SK-N-SH (cell line): Measurements from ENCODE around the gene SRRM4. TPM values are rescaled to one million over a fixed set of nuclear protein-coding genes. Genes with fewer than 3 reads are reported as not detected.

ENCODE experiments used
- CTCF ChIA-PET: fragments of 300-600, 350-600 bp; formaldehyde crosslinking; extraction: SDS; loops from one replicate; lab custom pipeline; 2021; lab: Yijun Ruan, JAX
- POLR2A ChIA-PET: fragments of 350-600 bp; sonication (Branson Sonifier 250); formaldehyde crosslinking; extraction: SDS; loops from one replicate; lab custom pipeline; 2020; ENCODE audit warnings: antibody characterized with exemption, inconsistent platforms; lab: Yijun Ruan, JAX
- DNase-seq: peaks from one replicate; pipeline ENCODE4 v3.0.0; 2012
- H2AFZ ChIP-seq: fragments of 200-600 bp; sonication (generic); 2 replicates; pipeline ENCODE4 v1.8.1; 2016; ENCODE audit warnings: antibody characterized with exemption, mild to moderate bottlenecking, low read depth
- H3F3A ChIP-seq: fragments of 200-600 bp; sonication (generic); replicated peaks from 2 replicates; pipeline ENCODE3; 2016; ENCODE audit warnings: antibody characterized with exemption, mild to moderate bottlenecking; ENCODE audit not compliant: insufficient read depth
- H3K27ac ChIP-seq, 2 experiments: fragments of 200-500 bp in 1 of 2; fragments of 200-600 bp in 1 of 2; sonication (Bioruptor generic) in 1 of 2; sonication (generic), shearing (Covaris generic) in 1 of 2; 2 replicates each; pipeline versions ENCODE4 v1.5.1 to v1.6.1; 2014 to 2016; ENCODE audit warnings: low read depth in 2 of 2, inconsistent platforms in 1 of 2, low read length in 1 of 2, mild to moderate bottlenecking in 1 of 2, mixed read lengths in 1 of 2
- H3K27me3 ChIP-seq: fragments of 200-600 bp; sonication (generic), shearing (Covaris generic); 2 replicates; pipeline ENCODE4 v1.6.1; 2016; ENCODE audit warnings: mixed run types; ENCODE audit not compliant: insufficient read depth
- H3K36me3 ChIP-seq, 2 experiments: fragments of 200-500 bp in 1 of 2; fragments of 200-600 bp in 1 of 2; sonication (Bioruptor generic) in 1 of 2; sonication (generic) in 1 of 2; replicated peaks in 1 of 2; 2 replicates each; pipeline versions ENCODE3 to v1.5.1; 2014 to 2016; ENCODE audit warnings: low read length in 1 of 2, mild to moderate bottlenecking in 1 of 2; ENCODE audit not compliant: insufficient read depth in 2 of 2, control insufficient read depth in 1 of 2
- H3K4me1 ChIP-seq, 2 experiments: fragments of 200-500 bp in 1 of 2; fragments of 200-600 bp in 1 of 2; sonication (Bioruptor generic) in 1 of 2; sonication (generic), shearing (Covaris generic) in 1 of 2; 2 replicates each; pipeline versions ENCODE4 v1.5.1 to v1.6.1; 2014 to 2016; ENCODE audit warnings: low read depth in 1 of 2, low read length in 1 of 2, mixed run types in 1 of 2; ENCODE audit not compliant: insufficient read depth in 2 of 2, control insufficient read depth in 1 of 2
- H3K4me2 ChIP-seq: fragments of 200-600 bp; sonication (generic), shearing (Covaris generic); 2 replicates; pipeline ENCODE4 v1.6.1; 2017; ENCODE audit warnings: mixed run types
- H3K4me3 ChIP-seq, 2 experiments: fragments of 200-500 bp in 1 of 2; fragments of 200-600 bp in 1 of 2; sonication (Bioruptor generic) in 1 of 2; sonication (generic), shearing (Covaris generic) in 1 of 2; 2 replicates each; pipeline versions ENCODE4 v1.5.1 to v1.8.1; 2014 to 2016; ENCODE audit warnings: low read depth in 2 of 2, inconsistent platforms in 1 of 2, low read length in 1 of 2, mild to moderate bottlenecking in 1 of 2, mixed read lengths in 1 of 2, moderate library complexity in 1 of 2
- H3K79me2 ChIP-seq: fragments of 200-600 bp; sonication (generic); 2 replicates; pipeline ENCODE4 v1.8.1; 2017; ENCODE audit warnings: mild to moderate bottlenecking; ENCODE audit not compliant: insufficient read depth
- H3K9ac ChIP-seq: fragments of 200-600 bp; sonication (generic); 2 replicates; pipeline ENCODE4 v1.6.1; 2017; ENCODE audit warnings: mixed run types
- H3K9me2 ChIP-seq: fragments of 200-600 bp; sonication (generic); 2 replicates; pipeline ENCODE4 v1.6.1; 2017; ENCODE audit warnings: mixed run types
- H3K9me3 ChIP-seq: fragments of 200-600 bp; sonication (generic); 2 replicates; pipeline ENCODE4 v1.6.1; 2017; ENCODE audit warnings: mixed run types, mild to moderate bottlenecking, moderate library complexity
- H4K20me1 ChIP-seq: fragments of 200-600 bp; sonication (generic); 2 replicates; pipeline ENCODE4 v1.6.1; 2017; ENCODE audit warnings: mild to moderate bottlenecking, mixed run types; ENCODE audit not compliant: insufficient read depth
- CHD2 ChIP-seq: fragments of 150-350 bp; IDR thresholded peaks from 2 replicates; pipeline ENCODE4 v1.6.1; 2018; ENCODE audit warnings: low read length; ENCODE audit not compliant: partially characterized antibody
- EP300 ChIP-seq, 2 experiments: IDR thresholded peaks; 2 replicates each; pipeline versions ENCODE4 v1.4.0 to v1.6.1; 2012; ENCODE audit warnings: borderline replicate concordance in 1 of 2, low read depth in 1 of 2, low read length in 1 of 2
- FOXJ3 ChIP-seq: sonication (generic); formaldehyde crosslinking; IDR thresholded peaks from 2 replicates; pipeline ENCODE4 v1.5.1; 2020; ENCODE audit warnings: mild to moderate bottlenecking, missing genetic modification reagents
- GABPA ChIP-seq: IDR thresholded peaks from 2 replicates; pipeline ENCODE4 v1.4.0; 2012; ENCODE audit warnings: low read depth, mild to moderate bottlenecking
- GATA2 ChIP-seq: sonication (generic); formaldehyde crosslinking; IDR thresholded peaks from 2 replicates; pipeline ENCODE4 v1.5.0; 2020; ENCODE audit warnings: mild to moderate bottlenecking, missing genetic modification reagents
- MXI1 ChIP-seq: IDR thresholded peaks from 2 replicates; pipeline ENCODE4 v1.6.1; 2012; ENCODE audit warnings: mild to moderate bottlenecking, low read depth, low read length, improper control_type of control experiment
- NRF1 ChIP-seq: IDR thresholded peaks from 2 replicates; pipeline ENCODE4 v1.6.1; 2012; ENCODE audit warnings: low read depth, mild to moderate bottlenecking, low read length
- PBX3 ChIP-seq: IDR thresholded peaks from 2 replicates; pipeline ENCODE4; 2012
- POLR2AphosphoS5 ChIP-seq: IDR thresholded peaks from 2 replicates; pipeline ENCODE4 v1.6.1; 2012; ENCODE audit warnings: low read depth, low read length
- RAD21 ChIP-seq: IDR thresholded peaks from 2 replicates; pipeline ENCODE4 v1.6.1; 2012; ENCODE audit warnings: mild to moderate bottlenecking, low read length
- RCOR1 ChIP-seq: fragments of 150-350 bp; IDR thresholded peaks from 2 replicates; pipeline ENCODE4 v1.6.1; 2017; ENCODE audit warnings: antibody characterized with exemption, low read length
- REST ChIP-seq: IDR thresholded peaks from 2 replicates; pipeline ENCODE4 v1.6.1; 2012; ENCODE audit warnings: mild to moderate bottlenecking, low read depth, low read length, moderate library complexity
- SIN3A ChIP-seq: IDR thresholded peaks from 2 replicates; pipeline ENCODE4 v1.6.1; 2012; ENCODE audit warnings: low read depth, mild to moderate bottlenecking, low read length, moderate library complexity, borderline replicate concordance
- TAF1 ChIP-seq: IDR thresholded peaks from 2 replicates; pipeline ENCODE4 v1.6.1; 2012; ENCODE audit warnings: low read depth, mild to moderate bottlenecking, low read length, moderate library complexity, borderline replicate concordance
- TCF12 ChIP-seq: IDR thresholded peaks from 2 replicates; pipeline ENCODE4 v1.4.0; 2012
- TEAD4 ChIP-seq: IDR thresholded peaks from 2 replicates; pipeline ENCODE4 v1.4.0; 2012; ENCODE audit warnings: mild to moderate bottlenecking, borderline replicate concordance; ENCODE audit not compliant: insufficient read depth
- USF1 ChIP-seq: IDR thresholded peaks from 2 replicates; pipeline ENCODE4 v1.4.0; 2012; ENCODE audit warnings: low read depth, borderline replicate concordance
- USF2 ChIP-seq: fragments of 150-350 bp; IDR thresholded peaks from 2 replicates; pipeline ENCODE4 v1.6.1; 2017; ENCODE audit warnings: antibody characterized with exemption, low read length, low read depth, borderline replicate concordance
- ZBTB33 ChIP-seq: IDR thresholded peaks from 2 replicates; pipeline ENCODE4 v1.4.0; 2012; ENCODE audit warnings: low read depth, borderline replicate concordance
- WGBS: methylation state at CpG from one replicate; pipeline ENCODE4 v1.1.6; 2017; ENCODE audit warnings: low lambda C conversion rate; 5-methylcytosine and 5-hydroxymethylcytosine counted together
- polyA plus RNA-seq, 3 experiments: library from polyadenylated mRNA; depleted of rRNA; stranded (reverse); fragments of >200 nt; gene quantifications; 2 replicates each; pipeline ENCODE4 v1.2.3, GENCODE V29; 2012

SRRM4 gene
- polyA plus RNA-seq, 1 of the 3 experiments (the other 2 are of a cell fraction) = 0.03 TPM

- no peak for TF ChIP-seq ZBTB33
- no peak for TF ChIP-seq SIN3A
- no peak for TF ChIP-seq USF2
- no peak for TF ChIP-seq GABPA
- TF ChIP-seq MXI1 = peak; percentile 89
- no peak for TF ChIP-seq NRF1
- no peak for TF ChIP-seq REST
- TF ChIP-seq TCF12 = no peak
- peak in 1 of 2 experiments; percentile 88; a peak in 2 of 4 replicates for TF ChIP-seq EP300 (IDR thresholded peaks at IDR 0.05; ENCODE audit: borderline replicate concordance in 1 of 2, low read depth in 1 of 2, low read length in 1 of 2)
- no peak for TF ChIP-seq TAF1
- no peak for TF ChIP-seq RAD21
Observed at GRCh38 chr12:119071638-119072231, 90.4 kb downstream of the SRRM4 start (continued).

GRCh38 chr12:119072440-119072839, 91.1 kb downstream of the SRRM4 start:
- WGBS = 0% methylated on average over 2 of the region's 6 CpGs

More at GRCh38 chr12:119072440-119072839, 91.1 kb downstream of the SRRM4 start:
- ChIA-PET POLR2A (interaction anchor here (0.7 to 3.0 kb wide), 6 partner anchors 10 to 222 kb away, joined by 3 to 17 read pairs (median 10); partner anchors contain the start of gene SRRM4), CTCF (interaction anchor here (0.9 to 1.3 kb wide), 8 partner anchors 11 to 358 kb away, joined by 3 to 6 read pairs (median 4); no protein-coding TSS in a partner anchor)
- no peaks in the 10 kb centered on the region for H3F3A ChIP-seq
- H3K4me1 ChIP-seq = peaks cover 0 to 58% of the 10 kb centered on the region in 2 experiments; a peak in 2 of 4 replicates
- TF ChIP-seq RAD21 = peak; percentile 33
- peak; percentile 11 to 98; a peak in 2 of 4 replicates for TF ChIP-seq EP300 (IDR thresholded peaks at IDR 0.05; ENCODE audit: borderline replicate concordance in 1 of 2, low read depth in 1 of 2, low read length in 1 of 2)
- TF ChIP-seq CHD2 = peak; percentile 84
- TF ChIP-seq PBX3 = 0 out of 2 replicates have a peak, but pooled peaks have one; percentile 13
- peak; percentile 71 for TF ChIP-seq FOXJ3 (CRISPR knock-in tag)
- TF ChIP-seq TEAD4 = peak; percentile 56; the same call in 1 of the 2 replicates
- peak; percentile 87 for TF ChIP-seq RCOR1
- TF ChIP-seq GATA2 = peak; percentile 94
- TF ChIP-seq USF1 = no peak
- TF ChIP-seq TCF12 = peak; percentile 56
- TF ChIP-seq MXI1 = 0 out of 2 replicates have a peak, but pooled peaks have one; percentile 52
- TF ChIP-seq SIN3A = no peak
- TF ChIP-seq GABPA = no peak
- TF ChIP-seq POLR2AphosphoS5 = 0 out of 2 replicates have a peak, but pooled peaks have one; percentile 39
- no peak overlapping the region for H3K4me2 ChIP-seq
- no peaks in the 10 kb centered on the region for H4K20me1 ChIP-seq
- H3K27ac ChIP-seq = peak overlapping the region in 1 of 2 experiments; percentile 99; a peak in 3 of 4 replicates
- H3K36me3 ChIP-seq = no peaks in the 10 kb centered on the region
- H3K4me3 ChIP-seq = no peak overlapping the region; a peak in 1 of 4 replicates
- H3K9ac ChIP-seq = no peak overlapping the region
- H3K9me3 ChIP-seq = no peaks in the 10 kb centered on the region
- DNase-seq = peak; percentile 58
- H2AFZ ChIP-seq = no peak overlapping the region
- H3K9me2 ChIP-seq = no peaks in the 10 kb centered on the region
- no peaks in the 10 kb centered on the region for H3K79me2 ChIP-seq
- no peaks in the 10 kb centered on the region for H3K27me3 ChIP-seq
